H1 (cell line): ENCODE measurements around the gene TFG. TPM values are rescaled to one million over a fixed set of nuclear protein-coding genes. Genes with fewer than 3 reads are reported as not detected.
"Not testable (repeated sequence)": the region's sequence is repeated elsewhere in the genome, so short reads cannot be mapped to it uniquely, and the experiment has no call there.

ENCODE experiments used
- CTCF ChIA-PET: fragments of 300-600 bp; sonication (Branson Sonifier 250); formaldehyde crosslinking; loops from one replicate; lab custom pipeline; 2021; ENCODE audit not compliant: partially characterized antibody; lab: Charles Lee
- POLR2A ChIA-PET: fragments of 300-600 bp; sonication (Branson Sonifier 250); formaldehyde crosslinking; loops from one replicate; lab custom pipeline; 2021; ENCODE audit warnings: inconsistent platforms; ENCODE audit not compliant: partially characterized antibody; lab: Charles Lee
- DNase-seq, 2 experiments: peaks; one replicate each; pipeline versions ENCODE4 v3.0.0 to v3.0.0-alpha.2; 2010 to 2022; ENCODE audit warnings: low spot score in 2 of 2, low read depth in 1 of 2, mixed read lengths in 1 of 2
- FAIRE-seq: peaks from 2 replicates; lab custom pipeline; 2011; peaks lifted over from hg19 to GRCh38; lab: Jason Lieb, UNC
- H2AFZ ChIP-seq: 2 replicates; pipeline ENCODE4 v1.8.1; 2012; ENCODE audit warnings: low read length, inconsistent platforms
- H2AK5ac ChIP-seq: 2 replicates; pipeline ENCODE4 v1.6.1; 2013; ENCODE audit warnings: low read depth, low read length
- H2BK120ac ChIP-seq: replicated peaks from 2 replicates; pipeline ENCODE3; 2013; ENCODE audit warnings: low read depth, low read length, inconsistent platforms
- H2BK12ac ChIP-seq: 2 replicates; pipeline ENCODE4 v1.6.1; 2013; ENCODE audit warnings: low read depth, low read length
- H2BK15ac ChIP-seq: 2 replicates; pipeline ENCODE4 v1.6.1; 2013; ENCODE audit warnings: low read length
- H2BK20ac ChIP-seq: 2 replicates; pipeline ENCODE4 v1.6.1; 2013; ENCODE audit warnings: low read length
- H2BK5ac ChIP-seq: 2 replicates; pipeline ENCODE4 v1.6.1; 2013; ENCODE audit warnings: low read depth, low read length
- H3K14ac ChIP-seq: 2 replicates; pipeline ENCODE4 v1.6.1; 2013; ENCODE audit warnings: inconsistent platforms; ENCODE audit not compliant: insufficient read length
- H3K18ac ChIP-seq: 2 replicates; pipeline ENCODE4 v1.6.1; 2013; ENCODE audit warnings: low read length; ENCODE audit errors: extremely low read depth
- H3K23ac ChIP-seq: 2 replicates; pipeline ENCODE4 v1.6.1; 2013; ENCODE audit warnings: inconsistent platforms; ENCODE audit not compliant: insufficient read length
- H3K23me2 ChIP-seq: 2 replicates; pipeline ENCODE4 v1.6.1; 2013; ENCODE audit warnings: low read depth, low read length
- H3K27ac ChIP-seq: 2 replicates; pipeline ENCODE4 v1.6.1; 2011; ENCODE audit warnings: low read depth, low read length, inconsistent platforms
- H3K27me3 ChIP-seq, 4 experiments: replicated peaks in 1 of 4; 1 replicate in 1 of 4; 2 replicates in 3 of 4; pipeline versions ENCODE4 v1.6.1 to v1.8.1; 2011 to 2013; ENCODE audit warnings: low read length in 3 of 4, mild to moderate bottlenecking in 3 of 4, inconsistent platforms in 2 of 4, mixed read lengths in 2 of 4, moderate library complexity in 1 of 4; ENCODE audit not compliant: control insufficient read depth in 3 of 4, insufficient read depth in 3 of 4; ENCODE audit errors: extremely low read depth in 1 of 4
- H3K36me3 ChIP-seq, 4 experiments: 2 replicates each; pipeline versions ENCODE4 v1.6.1 to v1.8.1; 2011 to 2013; ENCODE audit warnings: mild to moderate bottlenecking in 4 of 4, low read length in 3 of 4, moderate library complexity in 2 of 4, control low read depth in 1 of 4, inconsistent platforms in 1 of 4; ENCODE audit not compliant: insufficient read depth in 4 of 4, control insufficient read depth in 2 of 4
- H3K4ac ChIP-seq: replicated peaks from 2 replicates; pipeline ENCODE3; 2013; ENCODE audit warnings: low read length, low read depth, mixed read lengths, inconsistent platforms; ENCODE audit not compliant: insufficient read length
- H3K4me1 ChIP-seq, 4 experiments: replicated peaks in 1 of 4; 1 replicate in 1 of 4; 2 replicates in 3 of 4; pipeline versions ENCODE4 v1.6.1 to v1.8.1; 2011 to 2013; ENCODE audit warnings: low read length in 3 of 4, inconsistent platforms in 2 of 4, mixed read lengths in 1 of 4; ENCODE audit not compliant: insufficient read depth in 4 of 4, control insufficient read depth in 3 of 4
- H3K4me2 ChIP-seq, 2 experiments: 2 replicates each; pipeline versions ENCODE4 v1.6.1 to v1.8.1; 2011 to 2013; ENCODE audit warnings: low read depth in 2 of 2, low read length in 2 of 2, control low read depth in 1 of 2, inconsistent platforms in 1 of 2, mild to moderate bottlenecking in 1 of 2; ENCODE audit not compliant: insufficient read depth in 1 of 2
- H3K4me3 ChIP-seq, 4 experiments: fragments of 200-600, 300-600 bp in 1 of 4; sonication (generic), shearing (Covaris generic), sonication (Bioruptor Twin) in 1 of 4; 2 replicates each; pipeline versions ENCODE4 v1.5.1 to v1.8.1; 2011 to 2016; ENCODE audit warnings: low read length in 4 of 4, low read depth in 3 of 4, control low read depth in 2 of 4, inconsistent platforms in 2 of 4, mild to moderate bottlenecking in 2 of 4, mixed read lengths in 1 of 4, moderate library complexity in 1 of 4; ENCODE audit not compliant: insufficient read depth in 2 of 4; ENCODE audit errors: extremely low read depth in 1 of 4
- H3K56ac ChIP-seq: replicated peaks from 2 replicates; pipeline ENCODE3; 2013; ENCODE audit warnings: low read depth, mild to moderate bottlenecking, mixed read lengths, low read length, inconsistent platforms; ENCODE audit not compliant: insufficient read length
- H3K79me1 ChIP-seq: 2 replicates; pipeline ENCODE4 v1.6.1; 2013; ENCODE audit warnings: low read depth, low read length, control low read depth
- H3K79me2 ChIP-seq, 2 experiments: 2 replicates each; pipeline versions ENCODE4 v1.6.1 to v1.8.1; 2012 to 2013; ENCODE audit warnings: low read length in 2 of 2, mild to moderate bottlenecking in 2 of 2, inconsistent platforms in 1 of 2; ENCODE audit not compliant: insufficient read depth in 2 of 2, control insufficient read depth in 1 of 2
- H3K9ac ChIP-seq, 4 experiments: replicated peaks in 1 of 4; 1 replicate in 1 of 4; 2 replicates in 3 of 4; pipeline versions ENCODE4 v1.6.1 to v1.8.1; 2011 to 2013; ENCODE audit warnings: low read depth in 3 of 4, low read length in 3 of 4, control low read depth in 2 of 4, mild to moderate bottlenecking in 2 of 4, moderate library complexity in 2 of 4, inconsistent platforms in 1 of 4; ENCODE audit errors: extremely low read depth in 1 of 4
- H3K9me3 ChIP-seq, 2 experiments: 2 replicates each; pipeline versions ENCODE4 v1.6.1 to v1.8.1; 2012 to 2013; ENCODE audit warnings: mild to moderate bottlenecking in 2 of 2, moderate library complexity in 2 of 2, control low read depth in 1 of 2, inconsistent platforms in 1 of 2, low read depth in 1 of 2, low read length in 1 of 2, mixed read lengths in 1 of 2; ENCODE audit not compliant: insufficient read depth in 2 of 2
- H4K20me1 ChIP-seq, 2 experiments: replicated peaks in 1 of 2; 2 replicates each; pipeline versions ENCODE3 to v1.8.1; 2011 to 2013; ENCODE audit warnings: inconsistent platforms in 2 of 2, low read length in 2 of 2, mild to moderate bottlenecking in 1 of 2; ENCODE audit not compliant: insufficient read depth in 2 of 2, control insufficient read depth in 1 of 2
- H4K5ac ChIP-seq: 2 replicates; pipeline ENCODE4 v1.6.1; 2013; ENCODE audit warnings: low read length, low read depth, mixed read lengths, inconsistent platforms; ENCODE audit not compliant: insufficient read length
- H4K8ac ChIP-seq: 2 replicates; pipeline ENCODE4 v1.8.0; 2013; ENCODE audit warnings: mild to moderate bottlenecking, moderate library complexity, low read length, inconsistent platforms; ENCODE audit not compliant: insufficient read depth; ENCODE audit errors: extremely low read depth
- H4K91ac ChIP-seq: replicated peaks from 2 replicates; pipeline ENCODE3; 2013; ENCODE audit warnings: low read length, mixed read lengths, inconsistent platforms; ENCODE audit not compliant: insufficient read length
- polyA plus RNA-seq, 7 experiments: library from polyadenylated mRNA; depleted of rRNA in 3 of 7; stranded (reverse) in 5 of 7; unstranded in 2 of 7; fragments of >200 nt in 5 of 7; fragments of 200-250 nt in 2 of 7; gene quantifications; 1 replicate in 5 of 7; 2 replicates in 1 of 7; 4 replicates in 1 of 7; pipeline versions ENCODE4 v1.2.1 to v1.2.3, GENCODE V29; 2011 to 2013; ENCODE audit warnings: missing spikeins in 2 of 7, mixed read lengths in 2 of 7
- total RNA-seq: library from RNA; stranded (reverse); fragmentation: NEBNext Ultra II Directional; extraction: Animal tissue kit (Norgen Biotek cat#: 25700); gene quantifications from 2 replicates; pipeline ENCODE4 v1.2.1, GENCODE V29; 2021

The TFG gene
- total and polyA plus RNA-seq, 2 of the 8 experiments (the other 6 are each of a cell fraction or from before 2014, with no cell fraction given), result 81.9 to 98.4 TPM

GRCh38 chr3:100661294-100661693 is 48.0 kb upstream of the TFG start:
- H3K56ac ChIP-seq, H3K4me1 ChIP-seq, H4K5ac ChIP-seq, H4K8ac ChIP-seq, H2AFZ ChIP-seq, H3K18ac ChIP-seq, H4K91ac ChIP-seq, H3K79me2 ChIP-seq, H3K27ac ChIP-seq, H3K79me1 ChIP-seq, H3K9me3 ChIP-seq, H2BK12ac ChIP-seq, H3K9ac ChIP-seq, H3K23me2 ChIP-seq, FAIRE-seq, POLR2A ChIA-PET, H3K14ac ChIP-seq, H3K4me2 ChIP-seq, H3K36me3 ChIP-seq, H3K27me3 ChIP-seq, H2AK5ac ChIP-seq, H2BK20ac ChIP-seq, H4K20me1 ChIP-seq, H3K4me3 ChIP-seq, DNase-seq, H3K4ac ChIP-seq, H3K23ac ChIP-seq, H2BK5ac ChIP-seq, H2BK120ac ChIP-seq, H2BK15ac ChIP-seq: not testable (repeated sequence)
- CTCF ChIA-PET, result interaction anchor here (1.0 kb wide), 1 partner anchor 572 kb away, joined by 3 read pairs; no protein-coding TSS in a partner anchor
